Endometrium (tissue), 2 donors: Measurements from ENCODE around the gene BCAS4.
"Not testable (repeated sequence)": the region's sequence is repeated elsewhere in the genome, so short reads cannot be mapped to it uniquely, and the experiment has no call there.

Experiments
- FAIRE-seq: peaks from 2 replicates; lab custom pipeline; 2012; peaks lifted over from hg19 to GRCh38; lab: Jason Lieb, UNC
- donor health status: control.
- donor health status: control.

BCAS4 gene

DNA sequence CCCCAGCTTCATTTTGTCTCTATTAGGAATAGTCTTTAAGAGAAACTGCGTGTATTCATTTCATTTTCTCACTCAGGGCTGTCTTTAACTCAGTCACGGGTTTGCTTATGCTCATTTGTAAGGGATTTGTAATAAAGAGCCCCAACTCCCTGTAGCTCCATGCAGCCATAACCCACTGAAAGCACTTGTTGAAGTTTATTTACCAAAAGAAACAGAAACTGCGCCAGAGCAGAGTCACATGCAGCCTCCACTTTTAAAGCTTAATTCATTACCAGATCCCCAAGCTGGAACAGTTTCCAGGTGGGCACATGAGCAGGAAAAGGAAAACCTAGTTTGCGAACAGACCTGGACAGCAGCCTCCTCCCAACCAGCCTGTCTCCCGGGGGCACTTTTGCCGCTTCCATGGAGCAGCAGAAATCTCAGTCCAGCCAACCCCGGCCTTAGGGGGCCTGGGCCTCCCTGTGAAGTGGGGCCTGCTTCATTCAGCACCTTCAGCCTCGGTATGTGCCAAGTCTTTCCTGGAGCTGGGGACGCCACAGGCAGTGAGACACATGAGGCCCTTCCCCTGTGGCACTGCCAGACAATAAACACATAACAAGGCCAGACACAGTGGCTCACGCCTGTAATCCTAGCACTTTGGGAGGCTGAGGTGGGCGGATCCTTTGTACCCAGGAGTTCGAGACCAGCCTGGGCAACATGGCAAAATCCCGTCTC lies 4.5 kb downstream of the BCAS4 start:
- no peak for FAIRE-seq

DNA sequence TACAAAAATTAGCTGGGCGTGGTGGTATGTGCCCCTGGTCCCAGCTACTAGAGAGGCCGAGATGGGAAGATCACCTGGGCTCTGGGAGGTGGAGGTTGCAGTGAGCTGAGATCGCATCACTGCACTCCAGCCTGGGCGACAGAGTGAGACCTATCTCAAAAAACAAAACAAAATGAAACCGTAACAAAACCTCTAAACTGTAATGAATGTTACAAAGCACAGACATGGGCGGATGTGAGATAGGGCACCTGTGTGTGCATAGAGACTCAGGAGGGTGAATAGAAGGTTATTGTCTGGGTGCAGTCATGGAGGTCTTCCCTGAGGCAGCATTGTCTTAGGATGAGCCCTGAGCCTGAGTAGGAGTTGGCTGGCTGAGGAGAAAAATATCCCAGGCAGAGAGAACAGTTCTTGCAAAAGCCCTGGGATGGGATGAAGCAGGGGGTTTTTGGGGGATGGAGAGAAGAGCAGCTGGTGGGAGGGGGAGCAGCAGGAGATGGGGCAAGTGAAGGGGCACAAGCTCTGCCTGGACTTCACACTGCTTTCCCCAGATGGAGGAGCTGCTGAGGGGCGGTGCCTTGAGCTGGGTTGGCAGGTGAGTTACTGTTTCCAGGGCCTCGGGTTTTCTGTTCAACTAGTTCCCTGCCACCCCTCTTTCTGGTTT lies 5.2 kb downstream of the BCAS4 start:
- FAIRE-seq = no peak

DNA sequence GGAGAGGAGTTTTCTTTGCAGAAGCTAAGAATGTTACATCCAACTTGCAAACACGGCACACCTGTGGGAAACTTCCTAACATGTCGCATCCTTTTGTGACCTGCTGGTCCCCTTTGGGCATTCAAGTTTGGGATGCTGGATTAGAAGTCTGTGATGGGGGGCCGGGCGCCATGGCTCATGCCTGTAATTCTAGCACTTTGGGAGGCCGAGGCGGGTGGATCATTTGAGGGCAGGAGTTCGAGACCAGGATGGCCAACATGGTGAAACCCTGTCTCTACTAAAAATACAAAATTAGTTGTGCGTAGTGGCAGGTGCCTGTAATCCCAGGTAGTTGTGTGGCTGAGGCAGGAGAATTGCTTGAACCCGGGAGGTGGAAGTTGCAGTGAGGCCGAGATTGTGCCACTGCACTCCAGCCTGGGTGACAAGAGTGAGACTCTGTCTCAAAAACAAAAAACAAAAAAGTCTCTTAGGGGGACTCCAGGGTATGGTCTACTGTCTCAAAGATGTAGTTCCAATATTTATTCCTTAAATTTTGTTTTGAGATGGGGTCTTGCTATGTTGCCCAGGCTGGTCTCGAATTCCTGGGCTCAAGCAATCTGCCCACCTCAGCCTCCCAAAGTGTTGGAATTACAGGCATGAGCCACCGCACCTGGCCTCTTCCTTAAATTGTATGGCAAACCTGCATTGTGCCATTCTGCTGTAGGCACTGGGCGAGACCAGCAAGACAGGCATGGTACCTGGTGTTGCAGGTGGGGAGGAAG lies 6.3 kb downstream of the BCAS4 start:
- not testable (repeated sequence) for FAIRE-seq

DNA sequence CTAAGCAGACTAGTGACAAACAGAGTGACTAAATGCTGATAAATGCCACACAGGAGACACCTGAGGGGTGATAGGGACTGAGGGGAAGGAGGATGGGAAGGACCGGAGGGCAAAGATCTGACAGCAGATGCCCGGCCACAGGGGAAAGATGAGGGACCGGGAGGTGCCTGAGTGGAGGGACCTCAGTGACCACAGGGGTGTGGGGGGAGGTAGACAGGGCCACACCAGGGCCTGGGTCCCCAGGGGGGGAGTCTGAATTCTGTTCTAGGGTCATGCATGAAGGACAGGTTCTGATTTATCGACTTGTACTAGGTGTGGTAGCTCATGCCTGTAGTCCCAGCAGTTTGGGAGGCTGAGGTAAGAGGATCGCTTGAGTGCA lies 6.9 kb downstream of the BCAS4 start:
- no peak for FAIRE-seq

DNA sequence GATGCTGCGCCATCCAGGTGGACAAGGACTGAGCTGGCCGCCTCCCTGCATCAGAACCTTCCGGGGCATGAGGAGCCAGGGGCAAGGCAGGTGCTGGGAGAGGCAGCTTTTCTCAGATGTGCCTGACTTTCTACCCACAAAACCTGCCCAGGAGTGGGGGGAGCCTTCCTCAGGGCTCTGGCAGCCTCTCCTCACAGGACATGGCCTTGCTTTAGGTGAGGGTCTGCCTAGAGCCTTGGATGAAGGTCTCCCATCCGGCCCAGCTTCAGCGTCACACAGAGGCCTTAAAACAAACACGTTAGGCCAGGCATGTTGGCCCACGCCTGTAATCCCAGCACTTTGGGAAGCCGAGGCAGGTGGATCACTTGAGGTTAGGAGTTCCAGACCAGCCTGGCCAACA lies 7.4 kb downstream of the BCAS4 start:
- FAIRE-seq = no peak

DNA sequence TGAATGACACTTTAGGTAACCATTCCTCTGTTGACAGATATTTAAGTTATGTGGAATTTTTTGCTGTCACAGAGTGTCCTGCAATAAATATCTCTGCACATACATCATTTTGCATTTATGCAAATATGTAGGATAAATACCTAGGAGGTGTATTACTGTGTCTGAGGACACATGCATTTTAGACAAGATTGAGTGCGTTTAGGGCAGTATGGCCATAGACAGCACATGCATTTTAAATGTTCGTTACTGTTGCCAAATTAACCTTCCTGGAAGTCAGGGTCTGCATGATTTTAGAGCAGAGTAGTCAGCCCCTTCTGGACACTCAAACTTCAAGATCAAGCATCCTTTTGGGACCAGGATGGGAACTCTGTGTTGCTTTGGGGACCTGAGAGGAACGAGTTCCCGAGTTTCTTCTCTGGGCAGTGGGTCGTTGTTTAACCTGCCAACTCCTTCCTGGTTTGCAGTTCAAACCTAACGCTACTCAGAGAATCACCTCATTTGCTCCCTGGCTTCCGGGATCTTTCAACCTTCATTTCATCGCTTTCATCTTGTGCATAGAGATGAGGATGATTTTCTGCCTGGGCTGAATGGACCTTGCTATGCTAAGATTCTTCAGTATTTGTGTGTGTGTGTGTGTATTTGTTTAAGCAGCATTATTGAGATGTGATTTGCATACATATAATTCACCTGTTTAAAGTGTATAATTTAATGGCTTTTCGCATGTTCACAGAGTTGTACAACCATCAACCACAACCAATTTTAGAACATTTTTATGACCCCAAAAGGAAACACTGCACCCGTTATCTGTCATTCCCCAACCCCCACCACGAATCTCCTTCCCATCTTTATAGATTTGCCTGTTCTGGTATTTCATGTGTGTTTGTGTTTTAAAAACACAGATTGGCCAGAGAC lies 9.8 kb downstream of the BCAS4 start:
- no peak for FAIRE-seq

DNA sequence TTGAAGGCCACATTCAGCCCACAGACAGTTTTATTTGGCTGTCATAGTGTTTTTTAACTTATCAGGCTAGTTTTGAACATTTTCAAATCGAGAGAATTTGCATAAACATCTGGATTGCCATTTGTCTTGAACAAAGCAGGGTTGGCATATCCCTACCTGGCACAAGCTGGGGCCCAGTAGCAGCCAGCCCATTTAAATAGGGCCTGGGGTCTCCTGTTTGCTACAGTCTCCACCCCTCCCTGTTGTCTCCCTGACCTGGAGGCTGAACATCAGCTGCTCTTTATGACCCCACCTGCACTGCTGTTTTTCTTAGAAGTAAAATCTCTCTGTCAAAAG lies 10.5 kb downstream of the BCAS4 start:
- no peak for FAIRE-seq

DNA sequence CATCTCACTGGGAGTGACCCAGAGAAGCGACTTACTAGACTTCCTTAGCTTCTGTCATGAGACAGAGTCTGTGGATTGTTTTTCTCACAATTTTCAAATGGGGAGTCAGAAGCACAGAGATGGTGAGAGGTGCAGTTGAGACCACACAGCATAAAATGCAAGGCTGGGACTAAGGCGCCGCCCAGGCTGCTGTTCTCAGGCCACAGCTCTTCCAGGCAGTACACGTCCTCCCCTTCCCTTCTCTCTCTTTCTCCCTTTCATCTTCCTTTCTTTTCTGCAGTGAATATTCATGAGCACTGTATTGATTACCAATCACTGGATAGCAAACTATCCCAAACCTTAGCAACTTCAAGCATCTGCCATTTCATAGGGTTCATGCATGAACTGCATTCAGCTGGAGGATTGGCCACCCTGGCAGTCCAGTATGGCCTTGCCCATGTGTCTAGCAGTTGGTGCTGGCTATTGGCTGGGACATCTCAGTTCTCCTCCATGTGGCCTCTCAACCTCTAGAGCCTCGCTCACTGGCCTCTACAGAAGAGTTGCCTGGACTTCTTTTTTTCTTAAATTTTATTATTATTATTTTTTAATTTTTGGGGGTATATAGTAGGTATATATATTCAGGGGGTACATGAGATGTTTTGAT lies 11.4 kb downstream of the BCAS4 start:
- no peak for FAIRE-seq

DNA sequence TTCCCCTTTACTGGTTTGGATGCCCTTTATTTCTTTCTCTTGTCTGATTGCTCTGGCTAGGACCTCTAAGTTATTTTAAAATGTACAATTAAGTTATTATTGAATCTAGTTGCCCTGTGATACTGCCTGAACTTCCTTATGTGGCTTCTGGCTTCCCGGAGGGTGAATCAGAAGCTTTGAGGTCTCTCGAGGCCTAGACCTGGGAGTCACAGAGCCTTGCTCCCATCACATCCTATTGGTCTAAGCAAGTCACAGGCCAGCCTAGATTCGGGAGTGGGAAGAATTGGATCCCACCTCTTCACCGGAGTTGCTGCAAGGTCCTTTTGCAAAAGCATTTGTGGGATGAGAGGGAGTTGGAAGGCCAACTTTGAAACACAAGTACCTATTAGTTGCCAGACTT lies 15.2 kb downstream of the BCAS4 start:
- FAIRE-seq = no peak

DNA sequence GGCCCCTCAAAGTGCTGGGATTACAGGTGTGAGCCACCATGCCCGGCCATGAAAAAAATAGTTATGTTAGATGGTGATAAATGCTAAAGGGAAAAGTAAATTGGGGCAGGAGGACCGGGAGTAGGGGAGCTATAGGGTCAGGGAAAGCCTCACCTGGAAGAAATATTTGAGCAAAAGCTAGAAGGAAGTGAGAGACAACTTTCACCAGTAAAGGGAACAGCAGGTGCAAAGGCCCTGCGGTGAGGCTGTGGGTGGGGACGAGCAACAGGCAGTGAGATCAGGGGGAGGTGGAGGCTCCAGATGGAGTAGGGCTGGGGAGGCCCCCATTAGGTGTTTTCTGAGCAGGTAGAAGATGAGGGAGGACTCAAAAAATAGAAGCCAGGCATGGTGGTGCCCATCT lies 16.0 kb downstream of the BCAS4 start:
- no peak for FAIRE-seq

DNA sequence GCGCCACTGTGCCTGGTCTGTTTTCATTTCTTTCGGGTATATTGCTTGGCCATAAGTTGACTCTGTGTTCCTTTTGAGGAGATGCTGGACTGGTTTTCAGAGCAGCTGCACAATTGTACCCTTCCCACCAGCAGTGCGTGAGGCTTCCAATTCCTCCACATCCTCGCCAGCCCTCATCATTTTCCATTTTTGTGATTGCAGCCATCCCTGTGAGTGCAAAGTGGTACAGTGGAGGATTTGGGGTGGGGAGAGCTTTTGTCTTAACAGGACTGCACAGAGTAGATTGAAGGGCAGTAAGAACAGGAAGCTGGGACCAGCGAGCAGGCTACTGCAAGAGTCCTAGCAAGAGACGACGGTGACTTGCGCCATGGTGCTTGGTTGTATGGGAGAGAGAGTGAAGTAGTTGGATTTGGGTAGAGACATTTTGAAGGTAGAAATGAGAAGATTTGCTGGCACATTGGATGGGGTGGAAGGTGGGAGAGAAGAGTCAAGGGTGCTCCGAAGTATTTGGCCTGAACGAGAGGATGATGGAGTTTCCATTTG lies 18.3 kb downstream of the BCAS4 start:
- FAIRE-seq = no peak

DNA sequence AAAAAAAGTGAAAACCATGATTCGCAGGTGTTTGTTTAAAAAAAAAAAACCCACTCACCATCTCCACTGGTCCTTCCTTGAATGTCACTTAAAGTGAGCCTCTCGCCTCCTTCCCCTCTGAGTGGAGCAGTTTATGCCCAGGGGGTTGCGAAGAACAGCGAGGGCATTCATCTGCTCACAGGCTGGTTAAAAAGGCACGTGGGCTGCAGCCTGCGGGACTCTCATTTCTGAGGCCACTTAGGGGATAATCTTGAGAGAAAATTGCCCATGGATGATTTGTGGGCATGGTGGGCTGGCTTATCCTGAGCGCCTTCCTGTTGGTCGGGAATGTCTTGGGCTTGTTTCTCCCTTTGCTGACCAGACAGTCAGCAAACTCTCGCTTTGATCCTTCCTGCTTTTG lies 18.9 kb downstream of the BCAS4 start:
- no peak for FAIRE-seq

DNA sequence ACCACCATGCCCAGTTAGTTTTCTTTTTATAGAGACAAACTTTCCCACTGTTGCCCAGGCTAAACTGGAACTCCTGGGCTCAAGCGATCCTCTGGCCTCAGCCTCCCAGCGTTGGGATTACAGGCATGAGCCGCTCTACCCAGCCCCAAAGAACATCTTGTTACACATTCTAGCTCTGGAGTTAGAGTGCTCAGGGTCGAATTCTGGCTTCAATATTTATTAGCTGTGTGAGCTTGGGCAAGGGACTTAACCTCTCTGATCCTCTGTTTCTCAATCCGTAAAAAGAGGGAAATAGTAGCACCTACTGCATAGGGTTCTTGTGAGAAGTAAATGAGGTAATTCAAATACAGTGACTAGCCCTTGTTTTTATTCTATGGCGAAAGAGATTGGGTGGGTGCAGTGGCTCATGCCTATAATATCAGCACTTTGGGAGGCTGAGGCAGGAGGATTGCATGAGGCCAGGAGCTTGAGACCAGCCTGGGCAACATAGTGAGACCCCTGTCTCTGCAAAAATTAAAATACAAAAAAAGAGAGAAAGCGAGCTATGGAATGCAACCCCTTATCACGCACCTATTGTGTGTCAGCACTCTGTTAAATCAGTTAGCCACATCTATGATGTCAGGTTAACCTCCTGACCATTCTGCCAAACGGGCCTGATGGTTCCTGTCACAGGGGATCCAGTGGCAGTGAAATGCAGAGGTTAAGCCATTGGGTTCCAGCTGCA lies 19.7 kb downstream of the BCAS4 start:
- FAIRE-seq = no peak

DNA sequence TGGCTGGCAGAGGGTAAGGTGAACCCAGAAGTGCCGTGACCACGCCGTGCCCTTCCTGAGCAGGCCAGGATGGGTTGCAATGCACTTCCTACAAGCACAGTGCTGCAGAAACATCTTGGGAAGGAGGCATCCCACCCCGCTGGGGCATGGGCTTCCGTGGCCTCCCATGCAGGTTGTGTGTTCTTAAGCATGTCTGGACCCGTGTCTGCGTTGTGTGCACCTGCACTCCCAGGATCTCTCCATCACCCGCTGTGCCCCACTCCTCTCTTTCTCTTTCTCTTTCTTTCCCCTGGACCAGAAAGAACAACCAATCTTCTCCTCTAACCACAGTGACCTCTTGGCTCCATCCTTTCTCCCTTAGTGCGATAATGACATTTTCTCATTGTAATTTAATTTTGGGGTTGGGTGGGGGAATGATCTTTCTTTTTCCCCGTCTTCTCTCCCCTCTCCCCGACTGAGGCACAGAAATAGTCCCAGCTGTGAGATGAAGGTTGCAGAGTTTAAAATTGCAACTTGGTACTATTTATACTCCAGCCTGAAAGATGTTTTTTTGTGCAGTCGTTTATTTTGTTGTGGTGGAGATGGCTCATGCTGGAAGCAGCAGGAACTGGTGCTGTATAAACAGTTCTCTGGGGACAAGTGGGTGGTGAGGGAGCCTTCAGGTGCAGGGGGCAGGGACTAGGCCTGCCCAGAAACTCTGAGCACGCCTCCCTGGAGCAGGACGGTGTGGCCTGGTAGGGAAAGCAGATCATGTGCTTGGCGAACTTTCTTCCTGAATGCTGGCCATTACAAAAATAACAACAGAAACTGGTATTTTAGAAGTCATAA lies 20.5 kb downstream of the BCAS4 start:
- FAIRE-seq = no peak

DNA sequence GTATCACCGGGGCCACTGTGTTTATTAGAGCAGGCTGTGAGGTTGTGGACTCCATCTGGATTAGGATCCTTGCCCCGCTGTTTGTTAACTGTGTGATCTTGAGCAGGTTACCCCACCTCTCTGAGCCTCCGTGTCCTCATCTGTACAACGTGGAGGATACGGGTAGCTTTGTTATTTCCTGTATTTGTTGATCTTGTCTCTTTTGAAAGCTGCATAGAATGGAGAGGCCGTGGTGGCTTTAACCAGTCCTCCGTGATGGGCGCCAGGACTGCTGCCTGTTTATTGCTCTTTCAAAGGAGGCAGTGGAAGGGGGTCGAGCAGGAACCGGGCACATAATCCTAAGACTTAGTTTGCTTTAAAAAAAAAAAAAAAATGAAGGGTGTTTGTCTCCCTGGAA lies 22.9 kb downstream of the BCAS4 start:
- no peak for FAIRE-seq

DNA sequence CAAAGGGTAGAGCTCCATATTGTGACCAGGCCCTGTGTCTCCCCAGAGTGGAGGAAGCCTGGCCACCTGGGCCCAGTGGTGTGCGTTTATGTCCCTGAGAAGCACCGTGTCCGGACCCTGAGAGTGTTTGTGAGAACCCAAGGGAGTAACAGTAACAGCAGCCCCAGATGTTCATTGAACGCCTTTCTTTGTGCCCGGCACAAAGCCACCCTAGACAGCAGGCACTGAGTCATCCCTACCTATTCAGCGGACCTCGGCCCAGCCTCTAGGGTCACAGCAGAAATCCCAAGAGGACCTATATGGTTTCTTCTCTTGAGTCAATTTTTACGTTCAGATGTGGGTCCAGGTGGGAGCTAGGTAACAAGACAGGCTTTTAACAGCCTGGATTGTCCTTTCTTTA lies 24.5 kb downstream of the BCAS4 start:
- no peak for FAIRE-seq

DNA sequence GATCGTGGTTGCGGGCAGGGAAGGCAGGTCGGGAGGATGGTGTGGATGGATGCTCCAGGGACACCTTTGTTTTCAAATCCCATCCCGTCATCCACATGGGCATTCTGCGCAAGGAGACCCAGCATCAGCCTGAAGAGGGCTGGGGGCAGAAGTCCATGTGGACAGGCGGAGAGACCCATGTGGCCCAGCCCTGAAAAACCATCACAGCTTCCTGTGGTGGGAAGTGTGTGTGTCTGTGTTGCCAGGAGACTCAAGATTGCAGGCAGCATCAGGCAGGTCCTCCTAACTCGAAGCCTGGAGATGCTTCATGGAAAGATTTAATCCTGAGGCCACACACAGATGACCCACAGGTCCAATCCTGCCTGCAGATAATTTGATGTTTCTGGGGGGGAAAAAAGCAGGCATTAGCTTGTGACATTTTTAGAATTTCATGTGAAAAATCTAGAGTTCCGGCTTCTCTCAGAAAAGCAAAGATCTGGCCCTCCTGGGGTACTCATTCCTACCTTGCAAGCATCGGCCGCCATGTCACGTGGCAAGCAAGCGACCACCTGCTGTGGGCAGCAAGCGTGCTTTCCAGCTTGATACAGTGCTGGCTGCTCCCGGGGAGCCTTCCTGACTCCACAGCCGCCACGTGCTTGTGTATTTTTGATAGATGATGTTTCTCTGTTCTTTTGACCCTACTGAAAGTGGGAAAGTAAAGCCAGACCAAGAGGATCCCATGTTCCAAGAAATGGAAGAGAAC lies 25.8 kb downstream of the BCAS4 start:
- no peak for FAIRE-seq

DNA sequence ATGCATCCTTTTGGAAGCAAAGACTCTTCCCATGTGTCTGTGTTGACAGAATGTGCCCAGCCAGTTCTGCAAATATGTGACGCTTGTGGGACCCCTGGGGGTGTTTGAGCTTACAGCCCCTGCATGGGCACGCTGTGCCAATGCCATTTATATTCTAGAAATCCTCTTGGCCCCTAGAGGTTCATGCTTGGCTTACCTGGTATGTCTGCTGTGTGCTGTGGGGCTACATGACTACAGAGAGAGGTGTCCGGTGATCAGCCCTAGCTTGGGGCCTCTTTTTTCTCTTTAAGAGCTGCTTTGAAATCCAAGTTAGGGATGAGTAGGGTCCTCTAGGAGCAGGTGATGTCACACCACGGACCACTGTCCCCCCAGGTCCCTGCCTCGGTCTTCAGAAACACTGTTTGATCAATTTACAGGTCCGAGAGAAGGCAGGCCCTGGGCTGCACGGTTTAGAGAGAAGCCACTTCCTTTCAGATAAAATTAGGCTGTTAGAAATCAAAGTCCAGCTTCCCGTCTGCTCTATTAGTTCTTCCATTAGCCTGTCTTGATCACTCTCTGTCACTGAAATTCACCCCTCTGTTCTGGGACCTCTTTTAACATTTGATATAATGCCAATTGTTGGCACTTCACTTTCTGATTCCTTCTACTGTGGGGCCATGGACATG lies 26.5 kb downstream of the BCAS4 start:
- no peak for FAIRE-seq

DNA sequence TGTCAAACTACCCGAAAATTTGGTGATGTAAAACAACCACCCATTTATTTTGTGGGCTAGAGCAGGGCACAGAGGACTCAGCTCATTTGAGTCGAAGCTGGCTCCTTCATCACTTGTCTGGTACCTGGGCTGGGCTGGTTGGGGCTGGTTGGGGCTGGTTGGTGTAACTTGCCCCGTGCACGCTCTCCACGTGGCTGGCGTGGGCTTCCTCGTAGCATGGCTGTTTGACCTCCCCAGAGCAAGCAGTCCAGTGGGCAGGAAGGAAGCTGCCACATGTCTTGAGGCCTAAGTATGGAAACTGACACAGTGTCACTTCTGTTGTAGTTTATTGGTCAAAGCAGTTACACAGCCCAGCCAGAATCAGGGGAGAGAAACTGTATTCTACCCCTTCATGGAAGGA lies 27.1 kb downstream of the BCAS4 start:
- no peak for FAIRE-seq
